B cell (primary cell): ENCODE results near the gene HJURP.

ENCODE experiments used
- EZH2 ChIP-seq: IDR thresholded peaks from 2 replicates; pipeline ENCODE4 v1.6.1; 2012; ENCODE audit warnings: borderline replicate concordance, low read depth, mild to moderate bottlenecking, moderate library complexity, low read length; ENCODE audit not compliant: insufficient read depth, poor library complexity, severe bottlenecking
- TF ChIP-seq, protein P1 (sequence below): fragments of 200-600 bp; IDR thresholded peaks from one replicate; pipeline ENCODE4 v1.8.0; 2022; ENCODE audit warnings: antibody characterized with exemption, mild to moderate bottlenecking

DNA sequence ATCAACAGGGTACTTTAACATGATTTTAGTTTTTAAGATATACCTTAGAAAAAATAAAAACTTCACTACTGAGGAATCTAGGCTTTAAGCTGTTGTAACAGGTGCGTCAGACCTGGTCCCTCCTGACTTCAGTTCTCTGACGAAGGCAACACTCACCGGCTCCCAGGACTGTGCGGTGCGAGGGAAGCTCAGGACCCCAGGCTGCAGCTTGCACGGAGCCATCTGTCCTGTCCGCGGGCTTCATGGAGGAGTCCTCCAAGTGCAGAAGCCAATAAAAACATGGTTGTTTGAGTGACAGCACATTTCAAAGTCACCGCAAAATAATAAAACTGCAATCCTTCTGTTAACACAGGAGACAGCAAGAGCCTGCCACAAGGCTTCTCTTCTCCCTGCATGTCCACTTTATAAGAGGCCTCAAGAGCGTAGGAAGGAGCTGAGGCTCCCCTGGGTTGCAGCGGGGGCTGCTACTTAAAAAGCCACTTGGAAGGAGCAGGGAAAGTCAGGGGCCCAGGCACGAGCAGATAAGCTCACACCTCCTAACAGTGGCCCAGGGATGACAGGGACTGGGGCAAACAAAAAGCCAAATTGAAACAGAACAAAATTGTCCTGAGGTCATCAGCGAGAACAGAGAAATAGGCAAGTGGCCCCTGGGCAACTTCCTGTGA, 4.6 kb downstream of the HJURP start:
- TF ChIP-seq, protein P1, sequence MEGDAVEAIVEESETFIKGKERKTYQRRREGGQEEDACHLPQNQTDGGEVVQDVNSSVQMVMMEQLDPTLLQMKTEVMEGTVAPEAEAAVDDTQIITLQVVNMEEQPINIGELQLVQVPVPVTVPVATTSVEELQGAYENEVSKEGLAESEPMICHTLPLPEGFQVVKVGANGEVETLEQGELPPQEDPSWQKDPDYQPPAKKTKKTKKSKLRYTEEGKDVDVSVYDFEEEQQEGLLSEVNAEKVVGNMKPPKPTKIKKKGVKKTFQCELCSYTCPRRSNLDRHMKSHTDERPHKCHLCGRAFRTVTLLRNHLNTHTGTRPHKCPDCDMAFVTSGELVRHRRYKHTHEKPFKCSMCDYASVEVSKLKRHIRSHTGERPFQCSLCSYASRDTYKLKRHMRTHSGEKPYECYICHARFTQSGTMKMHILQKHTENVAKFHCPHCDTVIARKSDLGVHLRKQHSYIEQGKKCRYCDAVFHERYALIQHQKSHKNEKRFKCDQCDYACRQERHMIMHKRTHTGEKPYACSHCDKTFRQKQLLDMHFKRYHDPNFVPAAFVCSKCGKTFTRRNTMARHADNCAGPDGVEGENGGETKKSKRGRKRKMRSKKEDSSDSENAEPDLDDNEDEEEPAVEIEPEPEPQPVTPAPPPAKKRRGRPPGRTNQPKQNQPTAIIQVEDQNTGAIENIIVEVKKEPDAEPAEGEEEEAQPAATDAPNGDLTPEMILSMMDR, result no peak
- no peak for TF ChIP-seq EZH2
